NCI-H187 treated with DMSO at 0.1 percent for 48 hours (cell line): ENCODE data around the gene ZNF547.

ENCODE experiments used
- DNase-seq: peaks from one replicate; lab custom pipeline; 2025; lab: John Stamatoyannopoulos, UW

ZNF547 gene

GRCh38 chr19:57362997-57363687, at the start of gene ZNF547, which contains the start of gene TRAPPC2B:
Gene ZNF547, plus strand, starts transcription at chr19:57363551. Its CDS starts 5,005 bp downstream, at chr19:57368556.
Gene TRAPPC2B, plus strand, starts transcription at chr19:57363551. Its CDS starts 1,283 bp downstream, at chr19:57364834.
- peak; percentile 87 for DNase-seq

GRCh38 chr19:57314146-57314545, 49.2 kb upstream of the ZNF547 start:
- no peak for DNase-seq

GRCh38 chr19:57317503-57317902, 45.8 kb upstream of the ZNF547 start:
- no peak for DNase-seq

- no peak for DNase-seq
These were observed 43.5 kb upstream of the ZNF547 start for GRCh38 chr19:57319869-57320179.

- DNase-seq, result peak; percentile 67
These were observed 42.9 kb upstream of the ZNF547 start, which contains the start of gene ZNF543 for GRCh38 chr19:57320180-57321084. Gene ZNF543, plus strand, starts transcription at chr19:57320472. Its CDS starts 382 bp downstream, at chr19:57320854.

- DNase-seq, result no peak
These were observed 42.2 kb upstream of the ZNF547 start for GRCh38 chr19:57321116-57321515.

GRCh38 chr19:57321751-57322150, 41.6 kb upstream of the ZNF547 start:
- DNase-seq, result no peak

GRCh38 chr19:57324992-57325391, 38.4 kb upstream of the ZNF547 start:
- DNase-seq, result no peak

- DNase-seq, result no peak
These were observed 35.4 kb upstream of the ZNF547 start for GRCh38 chr19:57327993-57328392.

GRCh38 chr19:57334191-57334590, 29.2 kb upstream of the ZNF547 start:
- DNase-seq, result no peak

- no peak for DNase-seq
These were observed 24.5 kb upstream of the ZNF547 start for GRCh38 chr19:57338877-57339276.

GRCh38 chr19:57342582-57342981, 20.8 kb upstream of the ZNF547 start:
- no peak for DNase-seq

GRCh38 chr19:57348136-57348535, 15.2 kb upstream of the ZNF547 start:
- no peak for DNase-seq

GRCh38 chr19:57350877-57351805, 12.2 kb upstream of the ZNF547 start, which contains the start of gene ZNF304:
Gene ZNF304, plus strand, starts transcription at chr19:57351271. Its CDS starts 394 bp downstream, at chr19:57351665.
- DNase-seq, result peak; percentile 89

GRCh38 chr19:57351867-57352266, 11.5 kb upstream of the ZNF547 start:
- no peak for DNase-seq

GRCh38 chr19:57355916-57356315, 7.4 kb upstream of the ZNF547 start:
- DNase-seq, result no peak

GRCh38 chr19:57357406-57357805, 5.9 kb upstream of the ZNF547 start:
- DNase-seq, result no peak

- no peak for DNase-seq
These were observed 4.1 kb upstream of the ZNF547 start for GRCh38 chr19:57359300-57359699.

GRCh38 chr19:57362419-57362818, 932 bp upstream of the ZNF547 start:
- no peak for DNase-seq

- no peak for DNase-seq
These were observed 384 bp downstream of the ZNF547 start for GRCh38 chr19:57363688-57364181.

GRCh38 chr19:57366776-57367175, 3.4 kb downstream of the ZNF547 start:
- DNase-seq, result no peak

GRCh38 chr19:57374179-57374578, 10.8 kb downstream of the ZNF547 start:
- DNase-seq, result no peak
